ENCODE results near the gene EDA. TPM values are rescaled to one million over a fixed set of nuclear protein-coding genes. Genes with fewer than 3 reads are reported as not detected.

Gene EDA
- total RNA-seq, 1 experiment from 2014 or later, result 0.98 TPM

DNA sequence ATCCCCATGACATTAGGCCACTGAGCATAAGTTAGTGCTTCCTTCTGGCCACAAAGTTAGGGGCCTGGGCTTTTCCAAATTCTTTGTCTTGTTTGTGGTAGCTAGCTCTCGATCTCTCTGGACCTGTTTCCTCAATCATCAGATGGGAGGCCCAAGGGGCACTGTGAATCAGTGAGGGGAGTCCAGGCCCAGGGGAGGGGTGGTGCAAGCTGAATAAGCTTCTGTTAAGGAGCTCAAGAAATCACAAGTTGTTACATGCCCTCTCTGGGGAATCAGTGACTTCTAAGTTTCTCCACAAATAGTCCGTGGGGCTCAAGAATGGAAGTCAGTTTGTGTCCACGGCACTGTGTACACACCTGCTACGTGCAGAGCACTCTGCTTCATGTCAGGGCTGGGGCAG, 418.7 kb downstream of the EDA start:
- no TSS peak for BruUV-seq (replicated peaks)
- H3K27me3 ChIP-seq (replicated peaks; ENCODE audit: control insufficient read depth, insufficient read depth, low read length), result no peaks in the 10 kb centered on the region
- POLR2A ChIA-PET, result no interaction called here
- DNase-seq, result no peak
- peaks cover 4% of the 10 kb centered on the region for H3K4me1 Mint-ChIP-seq (ENCODE audit: low read depth, unreplicated experiment)
- no peak overlapping the region for H3K4me3 ChIP-seq (ENCODE audit: low read depth, low read length)
- H3K9me3 ChIP-seq, result no peaks in the 10 kb centered on the region
- no peaks in the 10 kb centered on the region for H3K36me3 Mint-ChIP-seq (ENCODE audit: insufficient read depth, unreplicated experiment)
- H3K36me3 ChIP-seq (ENCODE audit: control insufficient read depth, insufficient read depth, low read length), result no peaks in the 10 kb centered on the region
- intact Hi-C loops (cut with micrococcal nuclease; ENCODE audit: unreplicated experiment), result loop anchor here (5.0 kb wide), 1 partner anchor 63 kb away; no protein-coding TSS in a partner anchor
- no peak overlapping the region for H3K27ac Mint-ChIP-seq (ENCODE audit: unreplicated experiment)
- H3K4me3 Mint-ChIP-seq (ENCODE audit: unreplicated experiment), result no peak overlapping the region
- H3K9me3 Mint-ChIP-seq (ENCODE audit: unreplicated experiment), result no peaks in the 10 kb centered on the region
- TF ChIP-seq, protein P1, sequence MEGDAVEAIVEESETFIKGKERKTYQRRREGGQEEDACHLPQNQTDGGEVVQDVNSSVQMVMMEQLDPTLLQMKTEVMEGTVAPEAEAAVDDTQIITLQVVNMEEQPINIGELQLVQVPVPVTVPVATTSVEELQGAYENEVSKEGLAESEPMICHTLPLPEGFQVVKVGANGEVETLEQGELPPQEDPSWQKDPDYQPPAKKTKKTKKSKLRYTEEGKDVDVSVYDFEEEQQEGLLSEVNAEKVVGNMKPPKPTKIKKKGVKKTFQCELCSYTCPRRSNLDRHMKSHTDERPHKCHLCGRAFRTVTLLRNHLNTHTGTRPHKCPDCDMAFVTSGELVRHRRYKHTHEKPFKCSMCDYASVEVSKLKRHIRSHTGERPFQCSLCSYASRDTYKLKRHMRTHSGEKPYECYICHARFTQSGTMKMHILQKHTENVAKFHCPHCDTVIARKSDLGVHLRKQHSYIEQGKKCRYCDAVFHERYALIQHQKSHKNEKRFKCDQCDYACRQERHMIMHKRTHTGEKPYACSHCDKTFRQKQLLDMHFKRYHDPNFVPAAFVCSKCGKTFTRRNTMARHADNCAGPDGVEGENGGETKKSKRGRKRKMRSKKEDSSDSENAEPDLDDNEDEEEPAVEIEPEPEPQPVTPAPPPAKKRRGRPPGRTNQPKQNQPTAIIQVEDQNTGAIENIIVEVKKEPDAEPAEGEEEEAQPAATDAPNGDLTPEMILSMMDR (IDR thresholded peaks at IDR 0.05; ENCODE audit: insufficient read depth in 1 of 2, low read depth in 1 of 2, low read length in 1 of 2, severe bottlenecking in 1 of 2, unreplicated experiment in 1 of 2), result no peak
- CTCF ChIA-PET, result no interaction called here
- no peaks in the 10 kb centered on the region for H3K27me3 Mint-ChIP-seq (ENCODE audit: insufficient read depth, unreplicated experiment)
- H3K4me1 ChIP-seq, result no peaks in the 10 kb centered on the region

DNA sequence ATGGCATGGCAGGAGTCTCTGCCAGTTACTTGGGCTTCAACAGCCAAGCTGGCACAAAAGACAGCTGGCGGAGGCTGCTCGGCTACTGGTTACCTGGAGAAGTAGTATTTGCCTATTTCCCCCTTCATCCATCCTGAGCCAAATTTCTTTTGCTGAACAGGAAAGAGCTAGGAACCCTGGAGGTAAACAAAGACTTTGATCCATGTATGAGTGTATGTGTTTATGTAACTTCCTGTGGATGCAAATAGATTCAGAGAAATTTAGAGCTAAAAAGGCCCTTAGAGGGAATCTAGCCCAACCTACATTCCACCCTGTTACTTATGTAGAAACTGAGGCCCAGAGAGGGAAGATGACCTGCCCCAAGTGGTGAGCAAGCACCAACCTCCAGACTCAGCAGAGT, 422.6 kb downstream of the EDA start:
- intact Hi-C loops (cut with micrococcal nuclease; ENCODE audit: unreplicated experiment), result no loop called here
- ChIA-PET CTCF (no interaction called here), POLR2A (no interaction called here)
- Histone ChIP-seq H3K9me3 (no peaks in the 10 kb centered on the region), H3K36me3 (ENCODE audit: control insufficient read depth, insufficient read depth, low read length) (no peaks in the 10 kb centered on the region), H3K4me3 (ENCODE audit: low read depth, low read length) (no peak overlapping the region), H3K4me1 (no peaks in the 10 kb centered on the region), H3K27me3 (replicated peaks; ENCODE audit: control insufficient read depth, insufficient read depth, low read length) (no peaks in the 10 kb centered on the region)
- H3K27ac Mint-ChIP-seq (ENCODE audit: unreplicated experiment), result no peak overlapping the region
- DNase-seq, result no peak
- no peaks in the 10 kb centered on the region for H3K27me3 Mint-ChIP-seq (ENCODE audit: insufficient read depth, unreplicated experiment)
- TF ChIP-seq, protein P1 (IDR thresholded peaks at IDR 0.05; ENCODE audit: insufficient read depth in 1 of 2, low read depth in 1 of 2, low read length in 1 of 2, severe bottlenecking in 1 of 2, unreplicated experiment in 1 of 2), result no peak
- H3K9me3 Mint-ChIP-seq (ENCODE audit: unreplicated experiment), result no peaks in the 10 kb centered on the region
- peaks cover 4% of the 10 kb centered on the region for H3K4me1 Mint-ChIP-seq (ENCODE audit: low read depth, unreplicated experiment)
- no peak overlapping the region for H3K4me3 Mint-ChIP-seq (ENCODE audit: unreplicated experiment)
- H3K36me3 Mint-ChIP-seq (ENCODE audit: insufficient read depth, unreplicated experiment), result no peaks in the 10 kb centered on the region
- BruUV-seq (replicated peaks), result no TSS peak

GRCh38 chrX:70038951-70039350, 423.0 kb downstream of the EDA start:
- intact Hi-C loops (cut with micrococcal nuclease; ENCODE audit: unreplicated experiment), result no loop called here
- Histone ChIP-seq H3K4me3 (ENCODE audit: low read depth, low read length) (no peak overlapping the region), H3K4me1 (no peaks in the 10 kb centered on the region), H3K27me3 (replicated peaks; ENCODE audit: control insufficient read depth, insufficient read depth, low read length) (no peaks in the 10 kb centered on the region), H3K9me3 (no peaks in the 10 kb centered on the region), H3K36me3 (ENCODE audit: control insufficient read depth, insufficient read depth, low read length) (no peaks in the 10 kb centered on the region)
- H3K36me3 Mint-ChIP-seq (ENCODE audit: insufficient read depth, unreplicated experiment), result no peaks in the 10 kb centered on the region
- TF ChIP-seq, protein P1 (IDR thresholded peaks at IDR 0.05; ENCODE audit: insufficient read depth in 1 of 2, low read depth in 1 of 2, low read length in 1 of 2, severe bottlenecking in 1 of 2, unreplicated experiment in 1 of 2), result no peak
- DNase-seq, result no peak
- no peak overlapping the region for H3K27ac Mint-ChIP-seq (ENCODE audit: unreplicated experiment)
- BruUV-seq (replicated peaks), result no TSS peak
- peaks cover 4% of the 10 kb centered on the region for H3K4me1 Mint-ChIP-seq (ENCODE audit: low read depth, unreplicated experiment)
- H3K9me3 Mint-ChIP-seq (ENCODE audit: unreplicated experiment), result no peaks in the 10 kb centered on the region
- no peaks in the 10 kb centered on the region for H3K27me3 Mint-ChIP-seq (ENCODE audit: insufficient read depth, unreplicated experiment)
- no peak overlapping the region for H3K4me3 Mint-ChIP-seq (ENCODE audit: unreplicated experiment)
- CTCF ChIA-PET, result no interaction called here
- POLR2A ChIA-PET, result no interaction called here

Measured in Caco-2 (cell line).